K562 (cell line): ENCODE data around the gene NFE2. TPM values are rescaled to one million over a fixed set of nuclear protein-coding genes. Genes with fewer than 3 reads are reported as not detected.
A peak's percentile ranks its signal among the peaks of the same experiment; 100 is the strongest.

Source experiments
- ARID1B ChIP-seq: fragments of 450-650 bp; IDR thresholded peaks from 2 replicates; pipeline ENCODE4 v1.6.1; 2016; ENCODE audit warnings: antibody characterized with exemption, mild to moderate bottlenecking, inconsistent platforms
- FOXA3 ChIP-seq, 2 experiments: fragments of 450-650 bp in 1 of 2; sonication (generic) in 1 of 2; formaldehyde crosslinking; IDR thresholded peaks in 1 of 2; conservative IDR thresholded peaks in 1 of 2; 2 replicates each; pipeline versions ENCODE4 v1.4.0 to v1.8.0; 2020 to 2022; ENCODE audit warnings: mild to moderate bottlenecking in 2 of 2, missing genetic modification reagents in 1 of 2
- HOXB6 ChIP-seq: fragments of 250-450 bp; sonication (Bioruptor Pico); IDR thresholded peaks from 2 replicates; pipeline ENCODE4 v1.5.1; 2022; ENCODE audit warnings: mild to moderate bottlenecking, borderline replicate concordance
- KAT2B ChIP-seq: IDR thresholded peaks from one replicate; pipeline ENCODE4 v1.6.1; 2012; ENCODE audit warnings: low read depth, mild to moderate bottlenecking, control low read depth, inconsistent platforms, low read length, moderate library complexity
- MBD2 ChIP-seq: sonication (generic); IDR thresholded peaks from 2 replicates; pipeline ENCODE4 v1.6.1; 2016; ENCODE audit warnings: low read depth, borderline replicate concordance
- NONO ChIP-seq, 2 experiments: fragments of 200-400 bp in 1 of 2; fragments of 450-650 bp in 1 of 2; formaldehyde crosslinking in 1 of 2; IDR thresholded peaks; 2 replicates each; pipeline ENCODE4 v1.6.1; 2017; ENCODE audit warnings: low read depth in 2 of 2, mild to moderate bottlenecking in 2 of 2, moderate library complexity in 2 of 2, low read length in 1 of 2
- PHB ChIP-seq: fragments of 250-450 bp; sonication (Bioruptor Pico); IDR thresholded peaks from 2 replicates; pipeline ENCODE4 v1.5.0; 2021
- PHF20 ChIP-seq: fragments of 450-650 bp; IDR thresholded peaks from 2 replicates; pipeline ENCODE4 v1.6.1; 2018; ENCODE audit not compliant: partially characterized antibody
- SMAD4 ChIP-seq: fragments of 250-450 bp; sonication (Bioruptor Pico); conservative IDR thresholded peaks from 2 replicates; pipeline ENCODE4 v1.8.0; 2021; ENCODE audit warnings: inconsistent platforms, mild to moderate bottlenecking, moderate library complexity
- SRSF9 ChIP-seq: fragments of 200-400 bp; formaldehyde crosslinking; IDR thresholded peaks from 2 replicates; pipeline ENCODE4 v1.6.1; 2017; ENCODE audit warnings: low read depth, low read length, borderline replicate concordance
- TEAD1 ChIP-seq, 2 experiments: fragments of 450-650 bp in 1 of 2; sonication (generic) in 1 of 2; formaldehyde crosslinking; IDR thresholded peaks; 2 replicates each; pipeline versions ENCODE4 v1.4.0 to v1.8.0; 2020 to 2022; ENCODE audit warnings: mild to moderate bottlenecking in 2 of 2, missing genetic modification reagents in 1 of 2
- THRAP3 ChIP-seq: fragments of 450-650 bp; IDR thresholded peaks from 2 replicates; pipeline ENCODE4 v1.6.1; 2016; ENCODE audit warnings: mild to moderate bottlenecking, inconsistent platforms, borderline replicate concordance
- YY1 ChIP-seq, 3 experiments: IDR thresholded peaks; 2 replicates each; pipeline ENCODE4 v1.6.1; 2011; ENCODE audit warnings: low read length in 2 of 3, mild to moderate bottlenecking in 2 of 3, moderate library complexity in 2 of 3, borderline replicate concordance in 1 of 3, control low read depth in 1 of 3, low read depth in 1 of 3; ENCODE audit not compliant: insufficient read depth in 3 of 3, insufficient replicate concordance in 2 of 3, control insufficient read depth in 1 of 3, insufficient read length in 1 of 3; ENCODE audit errors: extremely low read depth in 1 of 3
- ZNF197 ChIP-seq: fragments of 200-800 bp; sonication (Bioruptor generic); IDR thresholded peaks from 2 replicates; pipeline ENCODE4 v1.6.1; 2016; ENCODE audit warnings: low read depth, missing genetic modification characterization, missing compliant biosample characterization
- ZNF589 ChIP-seq: fragments of 200-800 bp; sonication (Bioruptor generic); IDR thresholded peaks from 2 replicates; pipeline ENCODE4 v1.6.1; 2016; ENCODE audit warnings: low read depth, missing genetic modification characterization, missing compliant biosample characterization
- polyA plus RNA-seq, 8 experiments: library from polyadenylated mRNA; depleted of rRNA in 4 of 8; stranded (reverse) in 5 of 8; unstranded in 3 of 8; fragments of >200 nt; fragmentation: Nextera tagmentation in 2 of 8; fragmentation: Illumina TruSeq in 1 of 8; extraction: Ambion mirVana in 2 of 8; extraction: Trizol in 1 of 8; gene quantifications; 2 replicates each; pipeline versions ENCODE4 v1.2.1 to v1.2.3, GENCODE V29; 2011 to 2014; ENCODE audit warnings: inconsistent platforms in 1 of 8, missing spikeins in 1 of 8
- total RNA-seq, 7 experiments: library from RNA; depleted of rRNA in 6 of 7; stranded (reverse); fragments of >200 nt in 6 of 7; fragmentation: Illumina TruSeq in 2 of 7; extraction: Trizol in 2 of 7; gene quantifications; 2 replicates each; pipeline versions ENCODE4 v1.2.1 to v1.2.3, GENCODE V29; 2011 to 2021; ENCODE audit warnings: low replicate concordance in 1 of 7
- TF ChIP-seq, protein P1 (sequence below): fragments of 450-650 bp; IDR thresholded peaks from 2 replicates; pipeline ENCODE4 v1.6.1; 2016; ENCODE audit warnings: low read depth, mild to moderate bottlenecking, moderate library complexity
- TF ChIP-seq, protein P2 (sequence below): fragments of 200-800 bp; sonication (Bioruptor generic); IDR thresholded peaks from 2 replicates; pipeline ENCODE4 v1.6.1; 2017; ENCODE audit warnings: missing genetic modification characterization, missing compliant biosample characterization
- TF ChIP-seq, protein P3 (sequence below), 3 experiments: IDR thresholded peaks in 2 of 3; conservative IDR thresholded peaks in 1 of 3; 2 replicates each; pipeline ENCODE4 v1.5.1; 2011 to 2012; ENCODE audit warnings: low read length in 3 of 3, mild to moderate bottlenecking in 3 of 3, control low read depth in 2 of 3, improper control_type of control experiment in 1 of 3, inconsistent platforms in 1 of 3, low read depth in 1 of 3, mixed read lengths in 1 of 3, moderate library complexity in 1 of 3; ENCODE audit not compliant: insufficient read depth in 2 of 3
- TF ChIP-seq, protein P4 (sequence below): fragments of 450-650 bp; formaldehyde crosslinking; IDR thresholded peaks from 2 replicates; pipeline ENCODE4 v1.4.0; 2022; ENCODE audit warnings: missing genetic modification characterization

NFE2 gene
- total and polyA plus RNA-seq, 9 of the 15 experiments (the other 6 are each of a cell fraction or from before 2014, with no cell fraction given), result 12.3 to 282 (median 208) TPM

DNA sequence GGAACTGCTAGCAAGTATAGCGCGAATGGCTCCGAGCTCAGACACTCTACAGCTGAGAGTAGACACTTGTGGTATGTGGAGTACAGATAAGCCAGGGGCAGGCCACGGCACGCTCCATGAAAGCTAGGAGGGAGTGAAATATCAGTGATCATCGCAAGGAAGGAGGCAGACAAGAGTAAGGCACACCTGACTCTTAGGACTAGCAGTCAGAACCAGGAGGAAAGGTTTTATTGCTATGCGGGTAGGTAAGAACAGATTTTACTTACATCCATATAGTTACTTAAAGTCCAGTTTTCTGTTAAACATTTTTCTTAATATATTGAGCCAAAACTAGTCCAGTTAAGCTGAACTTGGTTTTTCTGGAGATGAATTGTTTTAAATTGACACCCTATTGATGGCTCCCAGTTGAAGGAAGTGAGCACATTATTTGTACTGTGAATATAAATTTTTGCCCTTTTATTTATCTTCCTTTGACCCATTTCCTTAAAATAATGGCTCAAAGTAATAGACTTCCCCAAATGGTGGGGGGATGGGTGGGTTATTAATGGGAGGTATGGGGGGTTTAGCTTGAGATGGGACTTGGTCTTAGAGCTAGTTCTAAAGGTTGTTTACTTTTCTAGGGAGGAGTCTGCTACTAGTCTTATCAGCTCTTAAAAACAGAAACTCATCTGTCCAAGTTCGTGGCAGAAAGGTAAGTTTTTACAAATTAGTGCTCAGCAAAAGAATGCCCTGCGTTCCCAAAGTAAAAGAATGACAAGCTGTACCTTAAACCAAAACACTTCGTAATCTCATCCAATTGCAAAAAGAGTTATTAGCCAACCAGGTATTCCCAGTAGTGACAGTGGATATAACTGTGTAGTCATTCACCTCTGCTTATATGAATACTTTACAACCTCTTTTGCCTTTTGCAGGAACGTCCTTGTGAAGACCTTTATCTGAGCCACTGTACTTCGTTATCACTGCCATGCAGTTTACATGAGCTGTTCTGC, 14.5 kb downstream of the NFE2 start (continued):
- TF ChIP-seq PHF20 (no peak), FOXA3 (CRISPR knock-in tag; conservative IDR thresholded peaks at IDR 0.05 in 1 of 2, IDR thresholded peaks at IDR 0.05 in 1 of 2) (peak; percentile 72 to 82; a peak in 3 of 4 replicates), PHB (no peak), SMAD4 (CRISPR knock-in tag) (peak; percentile 83), KAT2B (no peak), HOXB6 (CRISPR knock-in tag) (no peak), YY1 (IDR thresholded peaks at IDR 0.05; ENCODE audit: borderline replicate concordance in 1 of 3, control insufficient read depth in 1 of 3, extremely low read depth in 1 of 3, insufficient read depth in 3 of 3, insufficient read length in 1 of 3, insufficient replicate concordance in 2 of 3, low read depth in 1 of 3, low read length in 2 of 3) (peak in 1 of 3 experiments; percentile 56), ZNF589 (no peak), ARID1B (peak; percentile 84), SRSF9 (no peak), MBD2 (0 out of 2 replicates have a peak, but pooled peaks have one; percentile 26), THRAP3 (peak; percentile 74; the same call in 1 of the 2 replicates), NONO (IDR thresholded peaks at IDR 0.05; ENCODE audit: low read depth in 2 of 2, low read length in 1 of 2) (0 out of 4 replicates have a peak, but pooled peaks of 1 of the 2 experiments have one; percentile 46), TEAD1 (CRISPR knock-in tag; IDR thresholded peaks at IDR 0.05) (peak; percentile 80 to 83; a peak in 3 of 4 replicates), ZNF197 (no peak)
- TF ChIP-seq, protein P1, sequence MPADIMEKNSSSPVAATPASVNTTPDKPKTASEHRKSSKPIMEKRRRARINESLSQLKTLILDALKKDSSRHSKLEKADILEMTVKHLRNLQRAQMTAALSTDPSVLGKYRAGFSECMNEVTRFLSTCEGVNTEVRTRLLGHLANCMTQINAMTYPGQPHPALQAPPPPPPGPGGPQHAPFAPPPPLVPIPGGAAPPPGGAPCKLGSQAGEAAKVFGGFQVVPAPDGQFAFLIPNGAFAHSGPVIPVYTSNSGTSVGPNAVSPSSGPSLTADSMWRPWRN, result peak; percentile 94
- TF ChIP-seq, protein P2, sequence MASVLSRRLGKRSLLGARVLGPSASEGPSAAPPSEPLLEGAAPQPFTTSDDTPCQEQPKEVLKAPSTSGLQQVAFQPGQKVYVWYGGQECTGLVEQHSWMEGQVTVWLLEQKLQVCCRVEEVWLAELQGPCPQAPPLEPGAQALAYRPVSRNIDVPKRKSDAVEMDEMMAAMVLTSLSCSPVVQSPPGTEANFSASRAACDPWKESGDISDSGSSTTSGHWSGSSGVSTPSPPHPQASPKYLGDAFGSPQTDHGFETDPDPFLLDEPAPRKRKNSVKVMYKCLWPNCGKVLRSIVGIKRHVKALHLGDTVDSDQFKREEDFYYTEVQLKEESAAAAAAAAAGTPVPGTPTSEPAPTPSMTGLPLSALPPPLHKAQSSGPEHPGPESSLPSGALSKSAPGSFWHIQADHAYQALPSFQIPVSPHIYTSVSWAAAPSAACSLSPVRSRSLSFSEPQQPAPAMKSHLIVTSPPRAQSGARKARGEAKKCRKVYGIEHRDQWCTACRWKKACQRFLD (CRISPR knock-in tag), result peak; percentile 39; the same call in 1 of the 2 replicates
- TF ChIP-seq, protein P3, sequence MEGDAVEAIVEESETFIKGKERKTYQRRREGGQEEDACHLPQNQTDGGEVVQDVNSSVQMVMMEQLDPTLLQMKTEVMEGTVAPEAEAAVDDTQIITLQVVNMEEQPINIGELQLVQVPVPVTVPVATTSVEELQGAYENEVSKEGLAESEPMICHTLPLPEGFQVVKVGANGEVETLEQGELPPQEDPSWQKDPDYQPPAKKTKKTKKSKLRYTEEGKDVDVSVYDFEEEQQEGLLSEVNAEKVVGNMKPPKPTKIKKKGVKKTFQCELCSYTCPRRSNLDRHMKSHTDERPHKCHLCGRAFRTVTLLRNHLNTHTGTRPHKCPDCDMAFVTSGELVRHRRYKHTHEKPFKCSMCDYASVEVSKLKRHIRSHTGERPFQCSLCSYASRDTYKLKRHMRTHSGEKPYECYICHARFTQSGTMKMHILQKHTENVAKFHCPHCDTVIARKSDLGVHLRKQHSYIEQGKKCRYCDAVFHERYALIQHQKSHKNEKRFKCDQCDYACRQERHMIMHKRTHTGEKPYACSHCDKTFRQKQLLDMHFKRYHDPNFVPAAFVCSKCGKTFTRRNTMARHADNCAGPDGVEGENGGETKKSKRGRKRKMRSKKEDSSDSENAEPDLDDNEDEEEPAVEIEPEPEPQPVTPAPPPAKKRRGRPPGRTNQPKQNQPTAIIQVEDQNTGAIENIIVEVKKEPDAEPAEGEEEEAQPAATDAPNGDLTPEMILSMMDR (IDR thresholded peaks at IDR 0.05 in 2 of 3, conservative IDR thresholded peaks at IDR 0.05 in 1 of 3; ENCODE audit: insufficient read depth in 2 of 3, low read depth in 1 of 3, low read length in 3 of 3), result peak in 1 of 3 experiments; percentile 4; a peak in 1 of 6 replicates
- TF ChIP-seq, protein P4, sequence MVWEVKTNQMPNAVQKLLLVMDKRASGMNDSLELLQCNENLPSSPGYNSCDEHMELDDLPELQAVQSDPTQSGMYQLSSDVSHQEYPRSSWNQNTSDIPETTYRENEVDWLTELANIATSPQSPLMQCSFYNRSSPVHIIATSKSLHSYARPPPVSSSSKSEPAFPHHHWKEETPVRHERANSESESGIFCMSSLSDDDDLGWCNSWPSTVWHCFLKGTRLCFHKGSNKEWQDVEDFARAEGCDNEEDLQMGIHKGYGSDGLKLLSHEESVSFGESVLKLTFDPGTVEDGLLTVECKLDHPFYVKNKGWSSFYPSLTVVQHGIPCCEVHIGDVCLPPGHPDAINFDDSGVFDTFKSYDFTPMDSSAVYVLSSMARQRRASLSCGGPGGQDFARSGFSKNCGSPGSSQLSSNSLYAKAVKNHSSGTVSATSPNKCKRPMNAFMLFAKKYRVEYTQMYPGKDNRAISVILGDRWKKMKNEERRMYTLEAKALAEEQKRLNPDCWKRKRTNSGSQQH (CRISPR knock-in tag), result peak; percentile 14; the same call in 1 of the 2 replicates
